Small intestine (tissue), 7 donors: ENCODE data around the gene ADAMTS3. TPM values are rescaled to one million over a fixed set of nuclear protein-coding genes. Genes with fewer than 3 reads are reported as not detected.
"Not testable (repeated sequence)": the region's sequence is repeated elsewhere in the genome, so short reads cannot be mapped to it uniquely, and the experiment has no call there.

Experiments used
- DNase-seq, 2 donors: peaks; one replicate each; pipeline versions ENCODE4 v3.0.0 to v3.0.0-alpha.2; 2013
- FAIRE-seq: peaks from 2 replicates; lab custom pipeline; 2012; peaks lifted over from hg19 to GRCh38; lab: Jason Lieb, UNC
- H3K27ac ChIP-seq, 3 donors: one replicate each; pipeline ENCODE4 v1.5.1; 2013; ENCODE audit warnings: low read length in 2 of 3, mild to moderate bottlenecking in 2 of 3, control low read depth in 1 of 3, inconsistent platforms in 1 of 3, low read depth in 1 of 3, moderate library complexity in 1 of 3
- H3K27me3 ChIP-seq, 3 donors: one replicate each; pipeline ENCODE4 v1.6.1; 2013; ENCODE audit warnings: low read length in 3 of 3, inconsistent platforms in 1 of 3; ENCODE audit not compliant: control insufficient read depth in 3 of 3, insufficient read depth in 3 of 3
- H3K36me3 ChIP-seq, 3 donors: one replicate each; pipeline ENCODE4 v1.6.1; 2013; ENCODE audit warnings: low read length in 3 of 3, inconsistent platforms in 1 of 3, low read depth in 1 of 3, mild to moderate bottlenecking in 1 of 3, moderate library complexity in 1 of 3; ENCODE audit not compliant: control insufficient read depth in 3 of 3, insufficient read depth in 2 of 3
- H3K4me1 ChIP-seq, 3 donors: one replicate each; pipeline ENCODE4 v1.6.1; 2013; ENCODE audit warnings: low read length in 2 of 3, inconsistent platforms in 1 of 3, low read depth in 1 of 3, mild to moderate bottlenecking in 1 of 3, moderate library complexity in 1 of 3; ENCODE audit not compliant: control insufficient read depth in 3 of 3, insufficient read depth in 2 of 3
- H3K4me3 ChIP-seq, 3 donors: one replicate each; pipeline ENCODE4 v1.5.1; 2013; ENCODE audit warnings: low read length in 3 of 3, control low read depth in 1 of 3, inconsistent platforms in 1 of 3, low read depth in 1 of 3, mild to moderate bottlenecking in 1 of 3, moderate library complexity in 1 of 3
- H3K9me3 ChIP-seq, 2 donors: one replicate each; pipeline ENCODE4 v1.6.1; 2013; ENCODE audit warnings: low read depth in 1 of 2, low read length in 1 of 2; ENCODE audit not compliant: control insufficient read depth in 2 of 2, insufficient read depth in 1 of 2
- WGBS, 3 donors: extraction: QIAGEN DNeasy Blood & Tissue Kit; methylation state at CpG; one replicate each; pipeline ENCODE4 v1.1.7; 2013; 5-methylcytosine and 5-hydroxymethylcytosine counted together
- polyA plus RNA-seq, 4 donors: library from polyadenylated mRNA; stranded (reverse) in 3 of 4; unstranded in 1 of 4; fragments of 200-250 nt in 3 of 4; fragments of 120-200 nt in 1 of 4; gene quantifications; one replicate each; pipeline versions ENCODE4 v1.2.1 to v1.2.3, GENCODE V29; 2013
- donor health status: healthy with polysubstance abuse.
- donor health status: control.
- donor health status: control.
- donor health status: Bipolar disorder and iron deficiency.
- donor health status: healthy.

The ADAMTS3 gene
- polyA plus RNA-seq, 4 donors = 0.16 to 0.72 TPM; not detected in 2

GRCh38 chr4:72430050-72430449 is 139.0 kb downstream of the ADAMTS3 start:
- Histone ChIP-seq H3K4me3 (no peak overlapping the region), H3K36me3 (no peaks in the 10 kb centered on the region), H3K27me3 (peaks cover 0 to 2% (median 0%) of the 10 kb centered on the region in 3 donors), H3K9me3 (no peaks in the 10 kb centered on the region), H3K27ac (no peak overlapping the region), H3K4me1 (no peaks in the 10 kb centered on the region)
- FAIRE-seq = no peak
- DNase-seq = peak in 1 of 2 donors; percentile 60

DNA sequence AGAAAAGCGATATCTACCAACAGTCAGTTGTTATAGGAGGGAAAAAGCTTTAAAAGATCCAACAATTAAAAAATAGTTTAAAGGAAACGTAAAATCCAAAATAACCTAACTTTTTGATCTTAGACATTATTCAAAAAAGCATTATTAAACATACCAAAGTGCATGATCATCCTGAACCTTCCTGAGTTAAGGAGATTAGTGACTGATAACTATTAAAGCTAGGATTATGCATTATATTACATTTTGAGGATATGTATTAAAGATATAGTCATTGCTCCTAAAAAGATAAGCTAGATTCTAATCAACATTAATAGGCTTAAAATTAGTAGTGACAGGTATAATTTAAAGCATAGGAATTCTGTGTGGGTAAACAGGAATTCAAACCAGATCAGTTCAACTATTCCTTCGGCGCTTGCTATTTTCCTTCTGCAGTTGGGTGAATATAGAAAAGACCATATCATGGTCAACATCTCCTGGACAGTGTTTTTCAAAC is 139.6 kb downstream of the ADAMTS3 start:
- Histone ChIP-seq H3K9me3 (no peaks in the 10 kb centered on the region), H3K4me1 (no peaks in the 10 kb centered on the region), H3K36me3 (no peaks in the 10 kb centered on the region), H3K27ac (no peak overlapping the region), H3K27me3 (no peaks in the 10 kb centered on the region), H3K4me3 (no peak overlapping the region)
- WGBS, 3 donors = 87 to 93% (median 91%) methylated on average over 4 of the region's 4 CpGs
- no peak for FAIRE-seq
- DNase-seq = no peak

GRCh38 chr4:72427057-72427456 is 142.0 kb downstream of the ADAMTS3 start:
- Histone ChIP-seq H3K27ac (no peak overlapping the region), H3K36me3 (no peaks in the 10 kb centered on the region), H3K27me3 (no peaks in the 10 kb centered on the region), H3K4me3 (no peak overlapping the region), H3K4me1 (no peaks in the 10 kb centered on the region), H3K9me3 (no peaks in the 10 kb centered on the region)
- FAIRE-seq = no peak
- no peak for DNase-seq

GRCh38 chr4:72425908-72426307 is 143.1 kb downstream of the ADAMTS3 start:
- H3K27me3 ChIP-seq, H3K9me3 ChIP-seq, FAIRE-seq, H3K27ac ChIP-seq, H3K36me3 ChIP-seq, DNase-seq, H3K4me1 ChIP-seq, H3K4me3 ChIP-seq: not testable (repeated sequence)

- DNase-seq (no peak), FAIRE-seq (no peak)
- Histone ChIP-seq H3K36me3 (no peaks in the 10 kb centered on the region), H3K27ac (no peak overlapping the region), H3K27me3 (no peaks in the 10 kb centered on the region), H3K4me3 (no peak overlapping the region), H3K4me1 (no peaks in the 10 kb centered on the region), H3K9me3 (no peaks in the 10 kb centered on the region)
- 62 to 74% (median 65%) methylated on average over 4 of the region's 4 CpGs for WGBS, 3 donors
Observed at GRCh38 chr4:72424006-72424405, 145.0 kb downstream of the ADAMTS3 start.

DNA sequence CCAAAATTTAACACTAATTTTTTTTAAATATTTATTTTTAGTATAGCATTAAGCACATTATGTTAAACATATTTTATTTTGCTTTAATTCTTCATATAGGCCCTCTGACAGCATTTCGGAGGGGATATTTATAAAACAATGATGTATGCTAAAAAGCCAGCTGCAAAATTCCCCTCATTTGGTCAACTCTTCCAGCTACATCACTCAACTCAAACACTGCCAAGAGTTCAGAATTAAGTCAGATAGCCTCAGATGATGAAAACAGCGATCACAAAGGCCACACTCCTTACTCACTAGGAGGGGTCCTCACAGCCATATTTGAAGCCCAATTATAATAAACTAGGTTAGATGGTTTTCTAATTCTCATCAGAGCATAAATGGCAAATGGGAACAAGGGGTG is 146.6 kb downstream of the ADAMTS3 start:
- H3K4me3 ChIP-seq = no peak overlapping the region
- no peaks in the 10 kb centered on the region for H3K4me1 ChIP-seq
- H3K9me3 ChIP-seq = no peaks in the 10 kb centered on the region
- no peak for FAIRE-seq
- WGBS, 3 donors = 75 to 84% (median 79%) methylated on average over 2 of the region's 2 CpGs
- H3K27me3 ChIP-seq = peaks cover 0 to 2% (median 0%) of the 10 kb centered on the region in 3 donors
- H3K36me3 ChIP-seq = no peaks in the 10 kb centered on the region
- H3K27ac ChIP-seq = no peak overlapping the region
- DNase-seq = no peak

DNA sequence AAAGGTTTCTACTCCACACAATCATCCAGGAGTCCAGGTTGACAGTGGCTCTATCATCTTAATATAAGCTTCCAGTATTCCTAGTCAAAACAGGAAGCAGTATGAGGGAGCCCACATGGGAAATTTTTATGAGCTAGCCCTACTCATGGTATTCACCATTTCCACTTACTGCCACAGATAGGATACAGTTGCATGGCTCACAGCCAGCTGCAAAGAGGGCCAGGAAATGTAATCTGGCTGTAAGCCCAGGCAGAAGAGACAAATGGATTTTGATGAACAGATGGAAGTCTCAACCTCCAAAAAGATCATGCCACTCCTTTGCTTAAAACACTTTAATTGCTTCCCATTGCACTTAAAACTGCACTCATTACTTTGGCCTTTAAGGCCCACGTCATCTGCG is 150.6 kb downstream of the ADAMTS3 start:
- no peak overlapping the region for H3K4me3 ChIP-seq
- FAIRE-seq (no peak), DNase-seq (peak in 1 of 2 donors; percentile 5)
- no peaks in the 10 kb centered on the region for H3K4me1 ChIP-seq
- H3K9me3 ChIP-seq = no peaks in the 10 kb centered on the region
- H3K36me3 ChIP-seq = no peaks in the 10 kb centered on the region
- H3K27me3 ChIP-seq = peaks cover 0 to 2% (median 0%) of the 10 kb centered on the region in 3 donors
- WGBS, 3 donors = 63 to 90% (median 83%) methylated on average over 2 of the region's 2 CpGs
- H3K27ac ChIP-seq = no peak overlapping the region

- H3K27ac ChIP-seq = no peak overlapping the region
- no peaks in the 10 kb centered on the region for H3K36me3 ChIP-seq
- H3K9me3 ChIP-seq = no peaks in the 10 kb centered on the region
- DNase-seq (no peak), FAIRE-seq (no peak)
- WGBS, 3 donors = 22 to 48% (median 29%) methylated on average over 3 of the region's 3 CpGs
- H3K27me3 ChIP-seq = no peaks in the 10 kb centered on the region
- H3K4me3 ChIP-seq = no peak overlapping the region
- no peaks in the 10 kb centered on the region for H3K4me1 ChIP-seq
Observed at GRCh38 chr4:72410158-72410557, 158.9 kb downstream of the ADAMTS3 start.

DNA sequence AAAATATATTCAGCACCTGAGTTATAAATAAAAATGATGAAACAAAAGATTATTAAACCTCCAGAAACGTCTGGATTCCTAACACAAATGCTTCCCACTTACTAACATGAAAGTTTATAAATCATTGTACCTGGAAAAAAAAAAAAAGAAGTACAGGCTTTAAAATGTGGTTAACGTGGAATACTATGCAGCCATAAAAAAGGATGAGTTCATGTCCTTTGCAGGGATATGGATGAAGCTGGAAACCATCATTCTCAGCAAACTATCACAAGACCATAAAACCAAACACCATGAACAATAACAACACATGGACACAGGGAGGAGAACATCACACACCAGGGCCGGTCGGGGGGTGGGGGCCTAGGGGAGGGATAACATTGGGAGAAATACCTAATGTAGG is 160.5 kb downstream of the ADAMTS3 start:
- no peaks in the 10 kb centered on the region for H3K4me1 ChIP-seq
- FAIRE-seq (no peak), DNase-seq (no peak)
- no peaks in the 10 kb centered on the region for H3K36me3 ChIP-seq
- H3K27ac ChIP-seq = no peak overlapping the region
- WGBS, 3 donors = 69% methylated on average over 4 of the region's 4 CpGs
- no peaks in the 10 kb centered on the region for H3K9me3 ChIP-seq
- H3K4me3 ChIP-seq = no peak overlapping the region
- H3K27me3 ChIP-seq = no peaks in the 10 kb centered on the region
